ENCODE data around the gene TNFAIP6.

- TF ChIP-seq EP300 (IDR thresholded peaks at IDR 0.05) = no peak
- no peak for TF ChIP-seq CTCF (IDR thresholded peaks at IDR 0.05)
- no peak for TF ChIP-seq POLR2AphosphoS5 (IDR thresholded peaks at IDR 0.05)
These were observed 3.4 kb upstream of the TNFAIP6 start for GRCh38 chr2:151353995-151354394.
